Heart left ventricle (tissue), 16 donors: ENCODE data around the gene MED1. TPM values are rescaled to one million over a fixed set of nuclear protein-coding genes. Genes with fewer than 3 reads are reported as not detected.
"Not testable (repeated sequence)": the region's sequence is repeated elsewhere in the genome, so short reads cannot be mapped to it uniquely, and the experiment has no call there.

Experiments used
- ATAC-seq, 4 donors: fragments of 200-7000 bp; cut with Tn5 transposase; one replicate each; pipeline ENCODE4 v1.9.1; 2020 to 2022; ENCODE audit warnings: moderate library complexity in 4 of 4, mild to moderate bottlenecking in 3 of 4, moderate number of reproducible peaks in 1 of 4
- DNase-seq, 5 donors: peaks; one replicate each; pipeline ENCODE4 v3.0.0-alpha.2; 2020
- H3K27ac ChIP-seq, 12 donors: fragments of 200-600 bp; sonication (generic) in 4 of 12; one replicate each; pipeline versions ENCODE4 v1.5.0 to v1.8.0; 2016 to 2022; ENCODE audit warnings: mild to moderate bottlenecking in 2 of 12
- H3K27me3 ChIP-seq, 9 donors: fragments of 200-600 bp; sonication (generic) in 2 of 9; one replicate each; pipeline versions ENCODE4 v1.5.1 to v1.8.0; 2016 to 2022; ENCODE audit warnings: mild to moderate bottlenecking in 3 of 9
- H3K36me3 ChIP-seq, 9 donors: fragments of 200-600 bp; sonication (generic) in 2 of 9; one replicate each; pipeline versions ENCODE4 v1.5.0 to v1.8.0; 2018 to 2022; ENCODE audit warnings: mild to moderate bottlenecking in 2 of 9
- H3K4me1 ChIP-seq, 12 donors: fragments of 200-600 bp; sonication (generic) in 4 of 12; one replicate each; pipeline versions ENCODE4 v1.5.0 to v1.8.0; 2016 to 2022; ENCODE audit warnings: mild to moderate bottlenecking in 3 of 12
- H3K4me3 ChIP-seq, 12 donors: fragments of 200-600 bp; sonication (generic) in 4 of 12; one replicate each; pipeline versions ENCODE4 v1.5.0 to v1.8.0; 2017 to 2022; ENCODE audit warnings: mild to moderate bottlenecking in 9 of 12, moderate library complexity in 4 of 12
- H3K9me3 ChIP-seq, 12 donors: fragments of 200-600 bp; sonication (generic) in 4 of 12; one replicate each; pipeline versions ENCODE4 v1.5.0 to v1.8.0; 2016 to 2022; ENCODE audit warnings: mild to moderate bottlenecking in 1 of 12
- POLR2A ChIP-seq, 2 donors: fragments of 450-650 bp; IDR thresholded peaks; one replicate each; pipeline ENCODE4 v1.6.1; 2017; ENCODE audit warnings: antibody characterized with exemption in 2 of 2, mild to moderate bottlenecking in 2 of 2, moderate library complexity in 2 of 2
- WGBS, 4 donors: extraction: QIAGEN DNeasy Blood & Tissue Kit in 2 of 4; methylation state at CpG; one replicate each; pipeline versions ENCODE4 v1.1.5 to v1.1.7; 2013 to 2018; 5-methylcytosine and 5-hydroxymethylcytosine counted together
- intact Hi-C, 10 donors: fragments of 100-400 bp; cut with DNase I; formaldehyde crosslinking; loops; one replicate each; pipeline versions ENCODE4 v1.11.1 to v1.14.2; 2022
- long read RNA-seq, 3 donors: library from polyadenylated mRNA; unstranded; transcript quantifications; one replicate each; pipeline ENCODE4 v2.0.0, GENCODE V29; 2020 to 2021
- polyA plus RNA-seq, 2 donors: library from polyadenylated mRNA; stranded (reverse); fragments of 200-250 nt; gene quantifications; one replicate each; pipeline ENCODE4 v1.2.3, GENCODE V29; 2013
- total RNA-seq, 9 donors: library from RNA; depleted of rRNA in 2 of 9; stranded (reverse); fragments of >200 nt in 2 of 9; fragmentation: NEBNext Ultra II Directional in 3 of 9; extraction: Animal tissue kit (Norgen Biotek cat#: 25700) in 3 of 9; gene quantifications; one replicate each; pipeline versions ENCODE4 v1.1.0 to v1.2.4, GENCODE V29; 2016 to 2023
- TF ChIP-seq, protein P1 (sequence below), 12 donors: fragments of 200-600 bp; sonication (generic) in 4 of 12; IDR thresholded peaks; one replicate each; pipeline versions ENCODE4 v1.5.0 to v1.8.0; 2018 to 2022; ENCODE audit warnings: antibody characterized with exemption in 12 of 12, mild to moderate bottlenecking in 5 of 12
- donor health status: ischemic (EF 13 %, LVEDD 7.1; RV severe dilation, severe dysfunction).
- donor health status: healthy with polysubstance abuse.
- donor health status: DM: no; HTN: yes; CAD: no.
- donor health status: DM: no; HTN: no; CAD: no.
- donor health status: ischemic (EF 25% LVEDD 6.9; RV normal size, moderate dysfunction).
- donor health status: ischemic (EF 25% LVEDD 5.7; RV mildly dilated, moderate dysfunction).
- donor health status: healthy.
- donor health status: DM: yes; HTN: yes; CAD: no.
- donor health status: ischemic (EF 35%, LVEDD 5.7; RV mildly dilated, moderate dysfunction).
- donor health status: nonischemic (EF 11% LVEDD 7.7; RV severe dilation, severe dysfunction).
- donor health status: DM: yes; HTN: yes; CAD: no.
- donor health status: PGD.
- donor health status: ischemic (EF 29% LVEDD 5.4; RV normal size, mild dysfunction).
- donor health status: nonischemic (EF 23%, LVEDD 6.1; RV moderate dilation, normal function).

MED1 gene, protein sequence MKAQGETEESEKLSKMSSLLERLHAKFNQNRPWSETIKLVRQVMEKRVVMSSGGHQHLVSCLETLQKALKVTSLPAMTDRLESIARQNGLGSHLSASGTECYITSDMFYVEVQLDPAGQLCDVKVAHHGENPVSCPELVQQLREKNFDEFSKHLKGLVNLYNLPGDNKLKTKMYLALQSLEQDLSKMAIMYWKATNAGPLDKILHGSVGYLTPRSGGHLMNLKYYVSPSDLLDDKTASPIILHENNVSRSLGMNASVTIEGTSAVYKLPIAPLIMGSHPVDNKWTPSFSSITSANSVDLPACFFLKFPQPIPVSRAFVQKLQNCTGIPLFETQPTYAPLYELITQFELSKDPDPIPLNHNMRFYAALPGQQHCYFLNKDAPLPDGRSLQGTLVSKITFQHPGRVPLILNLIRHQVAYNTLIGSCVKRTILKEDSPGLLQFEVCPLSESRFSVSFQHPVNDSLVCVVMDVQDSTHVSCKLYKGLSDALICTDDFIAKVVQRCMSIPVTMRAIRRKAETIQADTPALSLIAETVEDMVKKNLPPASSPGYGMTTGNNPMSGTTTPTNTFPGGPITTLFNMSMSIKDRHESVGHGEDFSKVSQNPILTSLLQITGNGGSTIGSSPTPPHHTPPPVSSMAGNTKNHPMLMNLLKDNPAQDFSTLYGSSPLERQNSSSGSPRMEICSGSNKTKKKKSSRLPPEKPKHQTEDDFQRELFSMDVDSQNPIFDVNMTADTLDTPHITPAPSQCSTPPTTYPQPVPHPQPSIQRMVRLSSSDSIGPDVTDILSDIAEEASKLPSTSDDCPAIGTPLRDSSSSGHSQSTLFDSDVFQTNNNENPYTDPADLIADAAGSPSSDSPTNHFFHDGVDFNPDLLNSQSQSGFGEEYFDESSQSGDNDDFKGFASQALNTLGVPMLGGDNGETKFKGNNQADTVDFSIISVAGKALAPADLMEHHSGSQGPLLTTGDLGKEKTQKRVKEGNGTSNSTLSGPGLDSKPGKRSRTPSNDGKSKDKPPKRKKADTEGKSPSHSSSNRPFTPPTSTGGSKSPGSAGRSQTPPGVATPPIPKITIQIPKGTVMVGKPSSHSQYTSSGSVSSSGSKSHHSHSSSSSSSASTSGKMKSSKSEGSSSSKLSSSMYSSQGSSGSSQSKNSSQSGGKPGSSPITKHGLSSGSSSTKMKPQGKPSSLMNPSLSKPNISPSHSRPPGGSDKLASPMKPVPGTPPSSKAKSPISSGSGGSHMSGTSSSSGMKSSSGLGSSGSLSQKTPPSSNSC (N-terminal part only)
- total RNA-seq (10 to 100 TPM; 18.0 to 29.4 (median 20.8) TPM), polyA plus RNA-seq (10 to 100 TPM in 1 of 2 donors, 1 to 10 TPM in 1; 7.2 to 14.7 TPM)
- long read RNA-seq, donor 1, partial matches to known transcripts, result 0 of 5 reads
- long read RNA-seq, donor 1, other reads (novel, unspliced or antisense), result 5 of 5 reads
- long read RNA-seq, donor 2, full-length matches to known transcripts, result 12 of 22 reads
- long read RNA-seq, donor 2, partial matches to known transcripts, result 0 of 22 reads
- long read RNA-seq, donor 2, other reads (novel, unspliced or antisense), result 10 of 22 reads
- long read RNA-seq, donor 3, partial matches to known transcripts, result 3 of 11 reads
- long read RNA-seq, donor 3, other reads (novel, unspliced or antisense), result 8 of 11 reads

DNA sequence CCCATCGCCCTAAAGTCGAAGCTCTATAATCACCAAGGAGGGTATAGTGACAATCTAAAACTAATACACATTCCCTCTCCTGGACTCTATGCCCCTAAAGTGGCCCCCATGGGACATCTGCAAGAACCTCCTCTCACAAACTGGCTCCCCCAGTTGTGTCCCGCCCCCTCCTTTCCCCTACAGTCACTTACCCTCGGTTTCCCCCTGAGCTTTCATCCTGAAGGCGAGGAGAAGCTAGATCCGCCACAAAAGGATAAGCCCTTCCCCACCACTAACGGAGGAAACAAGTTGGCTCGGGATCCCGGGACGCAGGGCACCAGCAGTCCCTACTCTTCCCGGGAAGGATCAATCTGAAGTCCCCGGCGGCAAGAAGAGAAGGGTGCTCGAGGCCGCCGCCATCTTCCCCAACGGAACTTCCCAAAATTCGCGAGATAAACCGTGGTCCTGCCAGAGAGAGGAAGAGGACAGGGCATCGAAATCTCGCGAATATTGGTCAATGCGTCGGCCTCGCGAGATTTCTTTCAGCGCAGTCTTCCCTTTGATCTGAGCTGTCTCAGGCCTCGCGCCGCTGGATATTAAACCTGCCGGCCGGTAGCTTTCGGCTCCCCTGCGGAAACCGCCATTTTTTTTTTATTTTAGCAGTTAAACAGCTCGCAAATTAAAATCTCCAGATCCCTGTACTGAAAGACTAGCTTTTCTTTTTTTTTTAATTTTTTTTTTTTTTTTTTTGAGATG lies at the start of gene MED1:
MED1 (minus strand) TSS at position 417 of the 735 bp plus-strand sequence; CDS start at position 216, 201 bp downstream.
- Histone ChIP-seq H3K4me3 (peak within 1 kb of the TSS; percentile 64 to 94 (median 83)), H3K27me3 (no peaks in the 10 kb centered on the region), H3K27ac (peak within 1 kb of the TSS; percentile 66 to 91 (median 83)), H3K9me3 (no peaks in the 10 kb centered on the region), H3K4me1 (peaks cover 0 to 29% (median 12%) of the 10 kb centered on the region in 12 donors), H3K36me3 (peaks cover 0 to 26% (median 21%) of the 10 kb centered on the region in 9 donors)
- TF ChIP-seq, protein P1, sequence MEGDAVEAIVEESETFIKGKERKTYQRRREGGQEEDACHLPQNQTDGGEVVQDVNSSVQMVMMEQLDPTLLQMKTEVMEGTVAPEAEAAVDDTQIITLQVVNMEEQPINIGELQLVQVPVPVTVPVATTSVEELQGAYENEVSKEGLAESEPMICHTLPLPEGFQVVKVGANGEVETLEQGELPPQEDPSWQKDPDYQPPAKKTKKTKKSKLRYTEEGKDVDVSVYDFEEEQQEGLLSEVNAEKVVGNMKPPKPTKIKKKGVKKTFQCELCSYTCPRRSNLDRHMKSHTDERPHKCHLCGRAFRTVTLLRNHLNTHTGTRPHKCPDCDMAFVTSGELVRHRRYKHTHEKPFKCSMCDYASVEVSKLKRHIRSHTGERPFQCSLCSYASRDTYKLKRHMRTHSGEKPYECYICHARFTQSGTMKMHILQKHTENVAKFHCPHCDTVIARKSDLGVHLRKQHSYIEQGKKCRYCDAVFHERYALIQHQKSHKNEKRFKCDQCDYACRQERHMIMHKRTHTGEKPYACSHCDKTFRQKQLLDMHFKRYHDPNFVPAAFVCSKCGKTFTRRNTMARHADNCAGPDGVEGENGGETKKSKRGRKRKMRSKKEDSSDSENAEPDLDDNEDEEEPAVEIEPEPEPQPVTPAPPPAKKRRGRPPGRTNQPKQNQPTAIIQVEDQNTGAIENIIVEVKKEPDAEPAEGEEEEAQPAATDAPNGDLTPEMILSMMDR (IDR thresholded peaks at IDR 0.05), result no peak
- peak in 1 of 2 donors; percentile 61 for TF ChIP-seq POLR2A (IDR thresholded peaks at IDR 0.05)
- intact Hi-C loops, result loop anchor here in 2 of 10 donors (1.0 kb wide), 1 partner anchor 10 kb away; the partner anchor contains the start of gene CDK12 (in 2 of the 2)
- DNase-seq (peak; percentile 94 to 96 (median 95)), ATAC-seq (peak; percentile 98 to 99 (median 99))
- 0 to 1% (median 1%) methylated on average over 37 of the region's 37 CpGs for WGBS, 4 donors

DNA sequence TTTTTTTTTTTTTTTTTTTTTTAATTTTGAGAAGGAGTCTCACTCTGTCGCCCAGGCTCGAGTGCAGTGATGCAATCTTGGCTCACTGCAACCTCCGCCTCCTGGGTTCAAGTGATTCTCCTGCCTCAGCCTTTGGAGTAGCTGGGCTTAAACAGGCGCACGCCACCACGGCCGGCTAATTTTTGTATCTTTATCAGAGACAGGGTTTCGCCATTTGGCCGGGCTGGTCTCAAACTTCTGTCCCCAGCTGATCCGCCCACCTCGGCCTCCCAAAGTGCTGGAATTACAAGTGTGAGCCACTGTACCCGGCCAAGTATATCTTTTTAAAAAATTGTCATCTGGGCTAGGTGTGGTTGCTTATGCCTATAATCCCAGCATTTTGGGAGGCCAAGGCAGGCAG lies 45.9 kb upstream of the MED1 start:
- H3K36me3 ChIP-seq, result peaks cover 2 to 97% (median 95%) of the 10 kb centered on the region in 9 donors
- H3K27ac ChIP-seq, DNase-seq, intact Hi-C loops, H3K4me3 ChIP-seq, ATAC-seq, H3K27me3 ChIP-seq, H3K4me1 ChIP-seq, H3K9me3 ChIP-seq: not testable (repeated sequence)
- WGBS, 4 donors, result 93 to 96% (median 95%) methylated on average over 12 of the region's 12 CpGs

DNA sequence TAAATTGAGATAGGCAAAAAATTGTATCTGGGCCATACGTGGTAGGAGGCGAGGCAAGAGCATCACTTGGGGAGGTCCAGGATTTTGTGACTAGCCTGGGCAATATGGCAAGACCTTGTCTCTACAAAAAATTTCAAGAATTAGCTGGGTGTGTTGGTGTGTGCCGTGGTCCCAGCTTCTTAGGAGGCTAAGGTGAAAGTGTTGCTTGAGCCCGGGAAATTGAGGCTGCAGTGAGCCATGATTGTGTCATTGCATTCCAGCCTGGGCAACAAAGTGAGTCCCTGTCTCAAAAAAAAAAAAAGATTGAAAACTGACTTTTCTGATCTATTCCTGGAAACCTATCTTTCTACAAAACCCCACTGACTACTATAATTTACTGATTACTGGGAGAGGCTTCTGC lies 36.9 kb upstream of the MED1 start:
- ATAC-seq (no peak), DNase-seq (no peak)
- no peaks in the 10 kb centered on the region for H3K4me1 ChIP-seq
- WGBS, 4 donors, result 86 to 98% (median 96%) methylated on average over 4 of the region's 4 CpGs
- no peaks in the 10 kb centered on the region for H3K27me3 ChIP-seq
- TF ChIP-seq, protein P1 (IDR thresholded peaks at IDR 0.05), result no peak
- no peak for TF ChIP-seq POLR2A (IDR thresholded peaks at IDR 0.05)
- intact Hi-C loops, result no loop called here
- peaks cover 0 to 69% (median 38%) of the 10 kb centered on the region in 9 donors for H3K36me3 ChIP-seq
- H3K9me3 ChIP-seq, result no peaks in the 10 kb centered on the region
- no peak overlapping the region for H3K27ac ChIP-seq
- H3K4me3 ChIP-seq, result no peak overlapping the region

DNA sequence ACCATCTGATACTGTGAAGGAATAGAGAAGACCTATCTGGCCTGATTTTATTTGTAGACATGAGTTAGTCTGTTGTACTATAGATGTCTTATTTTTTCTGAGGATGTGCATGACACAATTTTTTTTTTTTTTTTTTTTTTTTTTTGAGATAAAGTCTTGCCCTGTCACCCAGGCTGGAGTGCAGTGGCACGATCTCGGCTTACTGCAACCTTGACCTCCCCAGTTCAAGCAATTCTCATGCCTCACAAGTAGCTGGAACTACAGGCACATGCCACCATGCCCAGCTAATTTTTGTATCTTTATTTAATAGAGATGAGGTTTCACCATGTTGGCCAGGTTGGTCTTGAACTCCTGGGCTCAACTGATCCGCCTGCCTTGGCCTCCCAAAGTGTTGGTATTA lies 36.4 kb upstream of the MED1 start:
- H3K27ac ChIP-seq, H3K27me3 ChIP-seq, H3K4me3 ChIP-seq, ATAC-seq, DNase-seq, H3K4me1 ChIP-seq, H3K9me3 ChIP-seq, intact Hi-C loops: not testable (repeated sequence)
- H3K36me3 ChIP-seq, result peaks cover 0 to 64% (median 34%) of the 10 kb centered on the region in 9 donors
- 95 to 99% (median 97%) methylated on average over 3 of the region's 3 CpGs for WGBS, 4 donors
